Renal pelvis (tissue), 4 donors: ENCODE results near the gene MGP. TPM values are rescaled to one million over a fixed set of nuclear protein-coding genes. Genes with fewer than 3 reads are reported as not detected.

ENCODE experiments used
- DNase-seq: peaks from one replicate; pipeline ENCODE4 v3.0.0-alpha.2; 2013
- polyA plus RNA-seq, 3 donors: library from polyadenylated mRNA; unstranded; fragments of 120-200 nt; gene quantifications; one replicate each; pipeline ENCODE4 v1.2.1, GENCODE V29; 2013; ENCODE audit not compliant: insufficient read length in 3 of 3

Gene MGP
- polyA plus RNA-seq, 3 donors: 27.4 to 52.6 (median 36.0) TPM

GRCh38 chr12:14836336-14837210 lies 49.1 kb downstream of the MGP start:
- no peak for DNase-seq

- no peak for DNase-seq
Measured at GRCh38 chr12:14834509-14834908, 51.1 kb downstream of the MGP start.

GRCh38 chr12:14833952-14834351 lies 51.7 kb downstream of the MGP start:
- no peak for DNase-seq

DNA sequence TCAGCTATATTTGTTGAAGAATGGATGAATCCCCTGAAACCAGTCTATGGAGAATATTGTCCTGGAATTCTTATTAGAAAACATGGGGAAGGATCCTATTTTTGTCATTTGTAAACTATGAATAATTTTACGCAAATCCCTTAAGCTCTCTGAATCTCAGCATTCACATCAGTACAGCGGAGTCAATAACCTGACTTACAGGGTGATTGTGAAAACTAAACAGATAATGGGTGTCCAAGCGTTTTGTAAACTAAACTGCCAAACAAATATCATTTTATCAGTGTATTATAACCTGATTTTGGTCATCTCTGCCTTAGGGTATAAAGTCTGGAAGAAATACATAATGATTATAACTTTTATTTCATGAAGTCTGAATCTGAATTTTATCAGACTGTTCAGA lies 52.3 kb downstream of the MGP start:
- no peak for DNase-seq

Other genes starting within 250 kb of the MGP start
- gene GUCY2C, start 189.3 kb downstream of the MGP start, polyA plus RNA-seq: under 1 TPM; 0.34 to 0.60 (median 0.58) TPM
- gene WBP11, start 82.4 kb downstream of the MGP start, polyA plus RNA-seq: 100 to 1,000 TPM in 2 of 3 donors, 10 to 100 TPM in 1; 89.7 to 104 (median 103) TPM
- 1 to 10 TPM; 3.9 to 4.6 (median 4.1) TPM for gene C12orf60, start 82.2 kb downstream of the MGP start, polyA plus RNA-seq
- 1 to 10 TPM; 2.2 to 2.3 (median 2.3) TPM for gene SMCO3, start 71.7 kb downstream of the MGP start, polyA plus RNA-seq
- under 1 TPM; 0.16 to 0.23 (median 0.16) TPM for gene ART4, start 42.3 kb downstream of the MGP start, polyA plus RNA-seq
- 10 to 100 TPM; 20.6 to 27.6 (median 23.0) TPM for gene ERP27, start 52.7 kb upstream of the MGP start, polyA plus RNA-seq
- 10 to 100 TPM; 50.2 to 56.4 (median 50.4) TPM for gene ARHGDIB, start 75.7 kb upstream of the MGP start, polyA plus RNA-seq
- gene PDE6H, start 87.2 kb upstream of the MGP start, polyA plus RNA-seq: under 1 TPM in 1 of 3 donors, not detected in 2; 0.11 TPM